ENCODE data around the gene TRAF2.

Gene TRAF2

DNA sequence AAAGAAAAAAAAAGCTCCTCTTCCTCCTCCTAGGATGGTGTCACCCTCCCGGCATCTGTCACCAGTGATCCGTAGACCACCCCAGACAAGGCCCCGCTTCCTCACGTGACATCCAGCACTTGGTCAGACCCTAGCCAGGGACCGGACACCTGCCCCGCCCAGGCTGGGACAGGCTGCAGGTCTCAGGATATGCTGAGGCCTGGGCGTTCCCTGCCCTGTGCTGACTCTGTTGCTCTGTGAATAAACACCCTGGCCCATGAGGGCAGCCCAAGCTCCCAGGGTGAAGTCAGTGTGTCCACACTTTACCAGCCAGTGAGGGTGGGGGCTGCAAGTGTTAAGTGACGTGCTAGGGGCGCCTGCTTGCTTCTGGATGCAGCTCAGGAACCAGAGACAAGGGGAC lies 25.8 kb upstream of the TRAF2 start:
- Histone ChIP-seq H3K4me3 (replicated peaks; ENCODE audit: low read depth, low read length) (no peak overlapping the region), H3K27me3 (replicated peaks; ENCODE audit: control insufficient read depth, insufficient read depth, low read length) (no peaks in the 10 kb centered on the region), H3K36me3 (ENCODE audit: control insufficient read depth, insufficient read depth, low read length) (peaks cover 30% of the 10 kb centered on the region)
- no peak for DNase-seq (ENCODE audit: extremely low read depth, insufficient read length)
- TF ChIP-seq CTCF (IDR thresholded peaks at IDR 0.05; ENCODE audit: insufficient read depth, low read length, poor library complexity, severe bottlenecking): no peak

- Histone ChIP-seq H3K4me3 (replicated peaks; ENCODE audit: low read depth, low read length) (no peak overlapping the region), H3K36me3 (ENCODE audit: control insufficient read depth, insufficient read depth, low read length) (peaks cover 30% of the 10 kb centered on the region), H3K27me3 (replicated peaks; ENCODE audit: control insufficient read depth, insufficient read depth, low read length) (no peaks in the 10 kb centered on the region)
- peak; percentile 6 for DNase-seq (ENCODE audit: extremely low read depth, insufficient read length)
- no peak for TF ChIP-seq CTCF (IDR thresholded peaks at IDR 0.05; ENCODE audit: insufficient read depth, low read length, poor library complexity, severe bottlenecking)
Observed at GRCh38 chr9:136860933-136861873, 25.1 kb upstream of the TRAF2 start.

GRCh38 chr9:136861874-136862457 lies 24.4 kb upstream of the TRAF2 start:
- no peak for TF ChIP-seq CTCF (IDR thresholded peaks at IDR 0.05; ENCODE audit: insufficient read depth, low read length, poor library complexity, severe bottlenecking)
- Histone ChIP-seq H3K4me3 (replicated peaks; ENCODE audit: low read depth, low read length) (no peak overlapping the region), H3K27me3 (replicated peaks; ENCODE audit: control insufficient read depth, insufficient read depth, low read length) (no peaks in the 10 kb centered on the region), H3K36me3 (ENCODE audit: control insufficient read depth, insufficient read depth, low read length) (peaks cover 30% of the 10 kb centered on the region)
- no peak for DNase-seq (ENCODE audit: extremely low read depth, insufficient read length)

- peak; percentile 6 for DNase-seq (ENCODE audit: extremely low read depth, insufficient read length)
- H3K4me3 ChIP-seq (replicated peaks; ENCODE audit: low read depth, low read length): no peak overlapping the region
- no peaks in the 10 kb centered on the region for H3K27me3 ChIP-seq (replicated peaks; ENCODE audit: control insufficient read depth, insufficient read depth, low read length)
- H3K36me3 ChIP-seq (ENCODE audit: control insufficient read depth, insufficient read depth, low read length): peaks cover 30% of the 10 kb centered on the region
- no peak for TF ChIP-seq CTCF (IDR thresholded peaks at IDR 0.05; ENCODE audit: insufficient read depth, low read length, poor library complexity, severe bottlenecking)
Observed at GRCh38 chr9:136862849-136863622, 23.3 kb upstream of the TRAF2 start.

DNA sequence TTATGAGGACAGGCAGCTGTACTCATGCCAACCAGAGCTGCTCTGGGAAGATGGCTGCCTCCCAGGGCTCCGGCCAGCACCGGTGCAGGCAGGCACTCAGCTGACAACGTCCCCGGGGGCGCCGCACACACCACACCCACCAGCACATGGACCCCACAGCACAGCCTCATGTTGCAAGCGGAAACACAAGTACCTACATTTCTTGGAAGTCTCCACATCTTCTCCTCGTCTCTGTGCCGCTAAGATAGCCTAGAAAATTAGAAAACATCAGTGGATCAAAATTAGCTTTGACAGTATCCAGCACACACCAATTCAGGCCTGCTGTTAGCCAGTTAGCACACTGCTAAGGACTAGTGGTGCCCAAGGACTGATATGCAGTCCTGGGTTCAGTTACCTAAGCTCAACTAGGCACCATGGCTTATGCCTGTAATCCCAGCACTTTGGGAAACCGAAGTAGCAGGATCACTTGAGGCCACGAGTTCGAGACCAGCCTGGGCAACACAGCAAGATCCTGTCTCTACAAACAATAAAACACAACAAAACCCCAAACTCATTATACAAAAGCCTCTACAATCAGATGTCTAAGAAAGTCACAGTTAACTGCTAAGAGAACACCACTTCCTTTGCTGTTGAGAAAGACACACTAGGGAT lies 22.6 kb upstream of the TRAF2 start:
- DNase-seq (ENCODE audit: extremely low read depth, insufficient read length): no peak
- peaks cover 30% of the 10 kb centered on the region for H3K36me3 ChIP-seq (ENCODE audit: control insufficient read depth, insufficient read depth, low read length)
- no peaks in the 10 kb centered on the region for H3K27me3 ChIP-seq (replicated peaks; ENCODE audit: control insufficient read depth, insufficient read depth, low read length)
- H3K4me3 ChIP-seq (replicated peaks; ENCODE audit: low read depth, low read length): no peak overlapping the region
- TF ChIP-seq CTCF (IDR thresholded peaks at IDR 0.05; ENCODE audit: insufficient read depth, low read length, poor library complexity, severe bottlenecking): no peak
